Chondrocyte (in vitro differentiated cells): Measurements from ENCODE around the gene PTPRZ1. TPM values are rescaled to one million over a fixed set of nuclear protein-coding genes. Genes with fewer than 3 reads are reported as not detected.
A peak's percentile ranks its signal among the peaks of the same experiment; 100 is the strongest.

Source experiments
- DNase-seq: peaks from one replicate; pipeline ENCODE4 v3.0.0; 2021; ENCODE audit warnings: mixed read lengths, low spot score
- H3K27ac Mint-ChIP-seq: one replicate; pipeline ENCODE4 v1.8.0; 2021; ENCODE audit warnings: mild to moderate bottlenecking, moderate library complexity, mixed read lengths; ENCODE audit not compliant: unreplicated experiment
- H3K27me3 Mint-ChIP-seq: 2 replicates; pipeline ENCODE4 v1.8.0; 2021; ENCODE audit warnings: low read depth, mixed read lengths
- H3K36me3 Mint-ChIP-seq: 2 replicates; pipeline ENCODE4 v1.8.0; 2021; ENCODE audit warnings: low read depth, mixed read lengths
- H3K4me1 Mint-ChIP-seq: 2 replicates; pipeline ENCODE4 v1.8.0; 2021; ENCODE audit warnings: low read depth, mild to moderate bottlenecking, mixed read lengths
- H3K4me3 Mint-ChIP-seq: one replicate; pipeline ENCODE4 v1.8.0; 2021; ENCODE audit warnings: mild to moderate bottlenecking, moderate library complexity, mixed read lengths; ENCODE audit not compliant: unreplicated experiment
- H3K9me3 Mint-ChIP-seq: 2 replicates; pipeline ENCODE4 v1.8.0; 2021; ENCODE audit warnings: low read depth, mixed read lengths
- total RNA-seq: library from RNA; stranded (reverse); gene quantifications from 3 replicates; pipeline ENCODE4 v1.2.1, GENCODE V29; 2021
- TF ChIP-seq, protein P1 (sequence below): fragments of 200-600 bp; sonication (generic); IDR thresholded peaks from 2 replicates; pipeline ENCODE4 v1.5.0; 2021; ENCODE audit warnings: antibody characterized with exemption, mild to moderate bottlenecking, moderate library complexity

PTPRZ1 gene
- total RNA-seq, 1 donor from 2014 or later: 2.0 TPM

DNA sequence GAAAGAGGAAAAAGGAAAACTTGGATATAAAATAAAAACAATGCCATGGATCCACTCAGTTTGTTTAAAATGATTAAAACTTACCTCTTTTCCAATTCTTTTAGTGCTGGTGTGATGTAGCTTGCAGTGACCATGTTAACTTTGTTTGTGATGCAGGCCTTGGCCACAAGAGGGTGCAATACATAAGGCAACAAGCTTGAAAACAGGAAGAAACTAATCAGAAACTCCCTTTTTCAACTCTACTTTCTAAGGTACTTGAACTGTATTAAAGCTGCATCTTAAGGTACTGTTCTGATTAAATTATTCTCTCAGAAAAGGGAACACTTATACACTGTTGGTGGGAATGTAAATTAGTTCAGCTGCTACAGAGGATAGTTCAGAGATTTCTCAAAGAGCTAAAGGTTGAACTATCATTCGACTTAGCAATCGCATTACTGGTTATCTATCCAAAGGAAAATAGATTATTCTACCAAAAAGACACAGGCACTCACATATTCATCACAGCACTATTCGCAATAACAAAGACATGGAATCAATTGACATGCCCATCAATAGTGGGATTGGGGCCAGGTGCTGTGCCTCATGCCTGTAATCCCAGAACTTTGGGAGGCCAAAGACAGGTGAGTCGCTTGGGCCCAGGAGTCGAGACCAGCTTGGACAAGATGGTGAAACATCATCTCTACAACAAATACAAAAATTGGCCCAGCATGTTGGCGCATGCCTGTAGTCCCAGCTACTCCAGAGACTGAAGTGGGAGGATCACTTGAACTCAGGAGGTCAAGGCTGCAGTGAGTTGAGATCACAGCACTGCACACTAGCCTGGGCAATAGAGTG, 220.2 kb downstream of the PTPRZ1 start:
- Mint-ChIP-seq H3K4me3 (no peak overlapping the region), H3K4me1 (peaks cover 7% of the 10 kb centered on the region), H3K36me3 (peaks cover 2% of the 10 kb centered on the region), H3K27me3 (no peaks in the 10 kb centered on the region), H3K9me3 (no peaks in the 10 kb centered on the region), H3K27ac (no peak overlapping the region)
- TF ChIP-seq, protein P1, sequence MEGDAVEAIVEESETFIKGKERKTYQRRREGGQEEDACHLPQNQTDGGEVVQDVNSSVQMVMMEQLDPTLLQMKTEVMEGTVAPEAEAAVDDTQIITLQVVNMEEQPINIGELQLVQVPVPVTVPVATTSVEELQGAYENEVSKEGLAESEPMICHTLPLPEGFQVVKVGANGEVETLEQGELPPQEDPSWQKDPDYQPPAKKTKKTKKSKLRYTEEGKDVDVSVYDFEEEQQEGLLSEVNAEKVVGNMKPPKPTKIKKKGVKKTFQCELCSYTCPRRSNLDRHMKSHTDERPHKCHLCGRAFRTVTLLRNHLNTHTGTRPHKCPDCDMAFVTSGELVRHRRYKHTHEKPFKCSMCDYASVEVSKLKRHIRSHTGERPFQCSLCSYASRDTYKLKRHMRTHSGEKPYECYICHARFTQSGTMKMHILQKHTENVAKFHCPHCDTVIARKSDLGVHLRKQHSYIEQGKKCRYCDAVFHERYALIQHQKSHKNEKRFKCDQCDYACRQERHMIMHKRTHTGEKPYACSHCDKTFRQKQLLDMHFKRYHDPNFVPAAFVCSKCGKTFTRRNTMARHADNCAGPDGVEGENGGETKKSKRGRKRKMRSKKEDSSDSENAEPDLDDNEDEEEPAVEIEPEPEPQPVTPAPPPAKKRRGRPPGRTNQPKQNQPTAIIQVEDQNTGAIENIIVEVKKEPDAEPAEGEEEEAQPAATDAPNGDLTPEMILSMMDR: peak; percentile 94
- no peak for DNase-seq

DNA sequence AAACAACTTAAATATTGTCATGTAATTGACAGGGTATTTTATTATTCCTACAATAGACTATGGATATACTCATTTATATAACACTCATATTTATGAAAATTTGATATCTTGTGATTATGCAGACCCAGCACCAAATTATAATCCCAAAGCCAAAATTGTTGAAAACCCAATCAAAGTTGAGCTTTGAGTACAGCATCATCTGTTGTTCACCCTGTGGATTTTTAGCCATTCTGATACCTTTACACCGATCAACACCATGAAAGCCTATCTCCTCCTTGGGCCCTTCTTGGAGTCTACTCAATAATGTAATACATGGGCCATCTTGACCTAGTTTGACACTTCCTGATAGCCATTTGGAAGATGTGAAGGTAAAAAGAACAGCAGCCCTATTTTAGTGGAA, 221.6 kb downstream of the PTPRZ1 start:
- Mint-ChIP-seq H3K36me3 (peaks cover 4% of the 10 kb centered on the region), H3K4me1 (peaks cover 7% of the 10 kb centered on the region), H3K9me3 (no peaks in the 10 kb centered on the region), H3K4me3 (no peak overlapping the region), H3K27ac (no peak overlapping the region), H3K27me3 (no peaks in the 10 kb centered on the region)
- TF ChIP-seq, protein P1: no peak
- DNase-seq: no peak

DNA sequence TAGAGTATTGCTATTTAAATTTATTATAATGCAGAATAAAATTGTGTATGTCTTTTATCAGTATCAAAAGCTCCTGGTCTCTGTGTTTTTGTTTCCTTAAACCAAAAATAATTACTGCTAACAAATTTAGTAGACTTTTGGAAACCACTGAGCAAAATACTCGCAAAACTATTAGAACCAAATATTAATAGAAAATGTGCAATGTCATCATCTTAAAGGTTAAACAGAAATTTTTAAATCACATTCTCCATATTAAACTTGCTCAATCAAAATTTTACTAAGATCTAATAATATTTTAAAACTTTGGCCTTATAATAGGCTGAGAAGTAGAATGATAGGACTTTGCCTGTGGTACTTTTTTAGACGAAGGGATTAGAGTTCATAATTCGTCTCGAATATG, 222.7 kb downstream of the PTPRZ1 start:
- peaks cover 4% of the 10 kb centered on the region for H3K36me3 Mint-ChIP-seq
- H3K4me3 Mint-ChIP-seq: no peak overlapping the region
- H3K27me3 Mint-ChIP-seq: no peaks in the 10 kb centered on the region
- DNase-seq: no peak
- TF ChIP-seq, protein P1: no peak
- H3K9me3 Mint-ChIP-seq: no peaks in the 10 kb centered on the region
- peaks cover 7% of the 10 kb centered on the region for H3K4me1 Mint-ChIP-seq
- H3K27ac Mint-ChIP-seq: no peak overlapping the region

- DNase-seq: no peak
- Mint-ChIP-seq H3K27ac (no peak overlapping the region), H3K4me1 (peaks cover 4% of the 10 kb centered on the region), H3K4me3 (no peak overlapping the region), H3K9me3 (peaks cover 22% of the 10 kb centered on the region), H3K27me3 (no peaks in the 10 kb centered on the region), H3K36me3 (peaks cover 25% of the 10 kb centered on the region)
- TF ChIP-seq, protein P1: no peak
Measured at GRCh38 chr7:122100021-122100420, 227.1 kb downstream of the PTPRZ1 start.

DNA sequence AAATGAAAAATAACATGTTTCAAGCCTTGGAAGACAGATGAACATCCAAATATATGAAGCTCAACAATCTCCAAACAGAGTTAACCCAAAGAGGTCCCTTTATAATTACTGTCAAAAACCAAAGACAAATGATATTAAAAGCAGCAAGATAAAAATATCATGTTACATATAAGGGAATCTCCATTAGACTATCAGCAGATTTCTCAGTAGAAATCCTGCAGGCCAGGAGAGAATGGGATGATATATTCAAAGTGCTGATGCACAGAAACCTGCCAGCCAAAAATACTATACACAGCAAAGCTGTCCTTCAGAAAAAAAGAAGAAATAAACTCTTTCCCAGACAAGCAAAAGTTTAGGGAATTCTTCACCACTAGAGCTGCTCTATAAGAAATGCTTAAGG, 230.1 kb downstream of the PTPRZ1 start:
- TF ChIP-seq, protein P1: no peak
- Mint-ChIP-seq H3K27ac (no peak overlapping the region), H3K4me3 (no peak overlapping the region), H3K27me3 (no peaks in the 10 kb centered on the region), H3K36me3 (peaks cover 39% of the 10 kb centered on the region), H3K4me1 (no peaks in the 10 kb centered on the region), H3K9me3 (peaks cover 38% of the 10 kb centered on the region)
- DNase-seq: no peak
